ENCODE data around the gene COX7A2.

- TF ChIP-seq CTCF (optimal IDR thresholded peaks at IDR 0.05 in 1 of 3, IDR thresholded peaks at IDR 0.05 in 1 of 3, conservative IDR thresholded peaks at IDR 0.05 in 1 of 3; ENCODE audit: extremely low read depth in 1 of 3, insufficient read depth in 2 of 3, low read length in 3 of 3) (no peak), EZH2 (IDR thresholded peaks at IDR 0.05; ENCODE audit: low read length) (no peak)
These were observed 23.9 kb upstream of the COX7A2 start for GRCh38 chr6:75267461-75267860.

All from keratinocyte (primary cell).